GM23248 (cell line): Measurements from ENCODE around the gene AMH. TPM values are rescaled to one million over a fixed set of nuclear protein-coding genes. Genes with fewer than 3 reads are reported as not detected.

Experiments used
- DNase-seq: peaks from one replicate; pipeline ENCODE4 v3.0.0-alpha.2; 2015
- H2AFZ ChIP-seq: fragments of 200-600 bp; sonication (generic); 2 replicates; pipeline ENCODE4 v1.6.1; 2016; ENCODE audit warnings: antibody characterized with exemption
- H3F3A ChIP-seq: fragments of 200-600 bp; sonication (generic); 2 replicates; pipeline ENCODE4 v1.6.1; 2016; ENCODE audit warnings: mild to moderate bottlenecking, antibody characterized with exemption, mixed run types; ENCODE audit not compliant: insufficient read depth
- H3K27ac ChIP-seq: fragments of 200-600 bp; sonication (generic); 2 replicates; pipeline ENCODE4 v1.5.1; 2016; ENCODE audit warnings: mild to moderate bottlenecking
- H3K27me3 ChIP-seq: fragments of 200-600 bp; sonication (generic); replicated peaks from 2 replicates; pipeline ENCODE4 v1.6.1; 2016; ENCODE audit warnings: mild to moderate bottlenecking; ENCODE audit not compliant: insufficient read depth
- H3K36me3 ChIP-seq: fragments of 200-600 bp; sonication (generic); 2 replicates; pipeline ENCODE4 v1.6.1; 2016; ENCODE audit warnings: low read depth, mild to moderate bottlenecking
- H3K4me1 ChIP-seq: fragments of 200-600 bp; sonication (generic); 2 replicates; pipeline ENCODE4 v1.6.1; 2016; ENCODE audit warnings: mild to moderate bottlenecking; ENCODE audit not compliant: insufficient read depth
- H3K4me2 ChIP-seq: fragments of 200-600 bp; sonication (generic); one replicate; pipeline ENCODE4 v1.6.1; 2016; ENCODE audit warnings: mild to moderate bottlenecking; ENCODE audit not compliant: unreplicated experiment
- H3K4me3 ChIP-seq: fragments of 200-600 bp; sonication (generic); 2 replicates; pipeline ENCODE4 v1.5.1; 2016; ENCODE audit warnings: mild to moderate bottlenecking
- H3K79me2 ChIP-seq: fragments of 200-600 bp; sonication (generic); 2 replicates; pipeline ENCODE4 v1.6.1; 2016; ENCODE audit warnings: mild to moderate bottlenecking; ENCODE audit not compliant: insufficient read depth
- H3K9ac ChIP-seq: fragments of 200-600 bp; sonication (generic); 2 replicates; pipeline ENCODE4 v1.6.1; 2016; ENCODE audit warnings: mild to moderate bottlenecking
- H3K9me2 ChIP-seq: fragments of 200-600 bp; sonication (generic); 2 replicates; pipeline ENCODE4 v1.6.1; 2016; ENCODE audit warnings: mixed run types, mild to moderate bottlenecking, moderate library complexity; ENCODE audit not compliant: insufficient read depth
- H3K9me3 ChIP-seq: fragments of 200-600 bp; sonication (generic); one replicate; pipeline ENCODE4 v1.6.1; 2017; ENCODE audit warnings: low read depth
- H4K20me1 ChIP-seq: fragments of 200-600 bp; sonication (generic); 2 replicates; pipeline ENCODE4 v1.6.0; 2016; ENCODE audit not compliant: insufficient read depth
- EZH2 ChIP-seq: fragments of 200-600 bp; sonication (generic); IDR thresholded peaks from 2 replicates; pipeline ENCODE4 v1.6.1; 2018; ENCODE audit warnings: antibody characterized with exemption, mild to moderate bottlenecking; ENCODE audit not compliant: insufficient read depth, poor library complexity, severe bottlenecking
- EZH2phosphoT487 ChIP-seq: fragments of 200-600 bp; sonication (generic); IDR thresholded peaks from 2 replicates; pipeline ENCODE4 v1.6.1; 2018; ENCODE audit warnings: antibody characterized with exemption, moderate library complexity, mild to moderate bottlenecking, low read depth; ENCODE audit not compliant: insufficient read depth
- WGBS, 2 experiments: methylation state at CpG; one replicate each; pipeline ENCODE4 v1.1.6; 2015 to 2017; ENCODE audit warnings: low lambda C conversion rate in 2 of 2, low coverage in 1 of 2; ENCODE audit errors: missing lambda C conversion rate in 2 of 2; 5-methylcytosine and 5-hydroxymethylcytosine counted together
- in situ Hi-C: fragments of 300-500 bp; cut with MboI; formaldehyde crosslinking; loops from 2 replicates; pipeline ENCODE4 v1.15.0; 2020
- polyA plus RNA-seq: library from polyadenylated mRNA; unstranded; fragments of >200 nt; fragmentation: Nextera tagmentation; extraction: Ambion mirVana; gene quantifications from 2 replicates; pipeline ENCODE4 v1.2.1, GENCODE V29; 2016
- total RNA-seq: library from RNA; depleted of rRNA; stranded (reverse); fragments of >200 nt; shearing (Covaris generic); gene quantifications from 2 replicates; pipeline ENCODE4 v1.2.3, GENCODE V29; 2014

The AMH gene
- total and polyA plus RNA-seq, 2 experiments from 2014 or later: not detected

- no peaks in the 10 kb centered on the region for H3K36me3 ChIP-seq
- H3K9ac ChIP-seq: no peak overlapping the region
- no peak overlapping the region for H3K27ac ChIP-seq
- no peak overlapping the region for H3K4me2 ChIP-seq
- no peak for TF ChIP-seq EZH2phosphoT487
- TF ChIP-seq EZH2: no peak
- peaks cover 2% of the 10 kb centered on the region; the same call in 1 of the 2 replicates for H3K4me1 ChIP-seq
- H3K4me3 ChIP-seq: no peak overlapping the region
- in situ Hi-C loops: no loop called here
- H3K9me2 ChIP-seq: no peaks in the 10 kb centered on the region
- H2AFZ ChIP-seq: no peak overlapping the region
- H3K27me3 ChIP-seq: no peaks in the 10 kb centered on the region
- no peak for DNase-seq
- H3K9me3 ChIP-seq: no peaks in the 10 kb centered on the region
- WGBS, 2 experiments: 79 to 82% methylated on average over 29 to 30 of the region's 30 CpGs
- peaks cover 54% of the 10 kb centered on the region for H3K79me2 ChIP-seq
- H4K20me1 ChIP-seq: no peaks in the 10 kb centered on the region
- H3F3A ChIP-seq: peaks cover 19% of the 10 kb centered on the region; the same call in 1 of the 2 replicates
Observed at GRCh38 chr19:2232286-2233151, 16.6 kb upstream of the AMH start.

- H3K27ac ChIP-seq: no peak overlapping the region
- H3K27me3 ChIP-seq: no peaks in the 10 kb centered on the region
- H3K9me2 ChIP-seq: no peaks in the 10 kb centered on the region
- H2AFZ ChIP-seq: no peak overlapping the region
- no peaks in the 10 kb centered on the region for H3K9me3 ChIP-seq
- TF ChIP-seq EZH2 (no peak), EZH2phosphoT487 (no peak)
- peaks cover 66% of the 10 kb centered on the region for H3K79me2 ChIP-seq
- H3K4me3 ChIP-seq: no peak overlapping the region
- 91 to 93% methylated on average over 24 to 25 of the region's 25 CpGs for WGBS, 2 experiments
- H3K4me2 ChIP-seq: no peak overlapping the region
- H3F3A ChIP-seq: peaks cover 29% of the 10 kb centered on the region; the same call in 1 of the 2 replicates
- no peak overlapping the region for H3K9ac ChIP-seq
- H3K36me3 ChIP-seq: no peaks in the 10 kb centered on the region
- H4K20me1 ChIP-seq: peaks cover 4% of the 10 kb centered on the region; the same call in 1 of the 2 replicates
- H3K4me1 ChIP-seq: peaks cover 14% of the 10 kb centered on the region
- in situ Hi-C loops: no loop called here
- no peak for DNase-seq
Observed at GRCh38 chr19:2233601-2234280, 15.4 kb upstream of the AMH start.

DNA sequence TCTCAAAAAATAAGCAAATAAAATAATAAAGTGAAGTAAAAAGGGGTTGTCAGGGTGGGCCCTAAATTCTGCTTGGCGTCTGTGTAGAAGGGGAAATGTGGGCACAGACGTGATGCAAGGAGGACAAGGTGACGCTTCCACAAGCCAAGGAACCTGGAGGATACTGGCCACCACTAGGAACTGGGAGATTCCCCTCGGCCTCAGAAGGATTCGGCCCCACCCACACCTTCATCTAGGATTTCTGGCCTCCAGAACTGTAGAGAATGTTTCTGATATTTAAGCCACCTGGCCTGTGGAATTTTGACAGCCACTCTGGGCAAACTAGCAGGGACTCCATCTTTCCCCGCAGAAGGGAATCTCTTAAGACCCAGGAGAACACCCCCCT is 14.1 kb upstream of the AMH start:
- H3K36me3 ChIP-seq: no peaks in the 10 kb centered on the region
- in situ Hi-C loops: no loop called here
- H4K20me1 ChIP-seq: peaks cover 4% of the 10 kb centered on the region; the same call in 1 of the 2 replicates
- no peaks in the 10 kb centered on the region for H3K9me3 ChIP-seq
- peak overlapping the region; percentile 97 for H3K4me2 ChIP-seq
- H2AFZ ChIP-seq: peak overlapping the region; percentile 66
- H3K79me2 ChIP-seq: peaks cover 79% of the 10 kb centered on the region
- no peaks in the 10 kb centered on the region for H3K9me2 ChIP-seq
- WGBS, 2 experiments: 32 to 34% methylated on average over 6 of the region's 6 CpGs
- peak overlapping the region; percentile 83 for H3K4me3 ChIP-seq
- peaks cover 17% of the 10 kb centered on the region for H3K4me1 ChIP-seq
- peaks cover 36% of the 10 kb centered on the region; the same call in 1 of the 2 replicates for H3F3A ChIP-seq
- H3K9ac ChIP-seq: peak overlapping the region; percentile 92
- peak; percentile 28 for DNase-seq
- H3K27me3 ChIP-seq: no peaks in the 10 kb centered on the region
- H3K27ac ChIP-seq: peak overlapping the region; percentile 92; the same call in 1 of the 2 replicates
- TF ChIP-seq EZH2phosphoT487: no peak

- peaks cover 22% of the 10 kb centered on the region for H3K4me1 ChIP-seq
- H3K36me3 ChIP-seq: no peaks in the 10 kb centered on the region
- in situ Hi-C loops: no loop called here
- H4K20me1 ChIP-seq: peaks cover 4% of the 10 kb centered on the region; the same call in 1 of the 2 replicates
- 0 to 2% methylated on average over 35 to 37 of the region's 48 CpGs for WGBS, 2 experiments
- no peaks in the 10 kb centered on the region for H3K9me3 ChIP-seq
- H3K27ac ChIP-seq: peak overlapping the region; percentile 92
- H3K4me2 ChIP-seq: peak overlapping the region; percentile 97
- H3K27me3 ChIP-seq: no peaks in the 10 kb centered on the region
- TF ChIP-seq EZH2 (no peak), EZH2phosphoT487 (no peak)
- H3K9me2 ChIP-seq: no peaks in the 10 kb centered on the region
- peaks cover 32% of the 10 kb centered on the region; the same call in 1 of the 2 replicates for H3F3A ChIP-seq
- H3K4me3 ChIP-seq: peak overlapping the region; percentile 83
- H2AFZ ChIP-seq: peak overlapping the region; percentile 66
- DNase-seq: peak; percentile 57
- peaks cover 84% of the 10 kb centered on the region for H3K79me2 ChIP-seq
- H3K9ac ChIP-seq: peak overlapping the region; percentile 92
Observed at GRCh38 chr19:2235381-2236063, 13.6 kb upstream of the AMH start.
